Jurkat, Clone E6-1 (cell line): ENCODE results near the gene RPL7A.

ENCODE experiments used
- DNase-seq: peaks from one replicate; pipeline ENCODE4 v3.0.0-alpha.2; 2011; ENCODE audit warnings: low read depth, low spot score
- H3K4me3 ChIP-seq: 2 replicates; pipeline ENCODE4 v1.5.1; 2011; ENCODE audit warnings: mild to moderate bottlenecking, low read length, control low read depth, moderate library complexity

The RPL7A gene

GRCh38 chr9:133400292-133400691, 52.3 kb downstream of the RPL7A start:
- no peak for DNase-seq

More at GRCh38 chr9:133400292-133400691, 52.3 kb downstream of the RPL7A start:
- H3K4me3 ChIP-seq: no peak overlapping the region
